Stimulated activated effector memory CD8-positive, alpha-beta T cell treated with anti-CD3 and anti-CD28 coated beads, Interleukin-12 subunit alpha, Interleukin-12 subunit beta, amount 100 ng/mL, for 72 hours (primary cell): Measurements from ENCODE around the gene P2RY8.
"Not testable (repeated sequence)": the region's sequence is repeated elsewhere in the genome, so short reads cannot be mapped to it uniquely, and the experiment has no call there.

ENCODE experiments used
- ATAC-seq: fragments of 150-1000 bp; cut with Tn5 transposase; 2 replicates; pipeline ENCODE4 v1.10.0; 2021
- DNase-seq, 2 donors: peaks; one replicate each; pipeline ENCODE4 v3.0.0; 2021 to 2022; ENCODE audit warnings: low spot score in 2 of 2
- H3K27ac Mint-ChIP-seq: one replicate; pipeline ENCODE4 v1.8.0; 2022; ENCODE audit warnings: mild to moderate bottlenecking, mixed read lengths
- H3K36me3 Mint-ChIP-seq: one replicate; pipeline ENCODE4 v1.8.0; 2022; ENCODE audit warnings: mild to moderate bottlenecking, mixed read lengths
- H3K4me1 Mint-ChIP-seq: one replicate; pipeline ENCODE4 v1.8.0; 2022; ENCODE audit warnings: mixed read lengths
- H3K4me3 Mint-ChIP-seq: one replicate; pipeline ENCODE4 v1.8.0; 2022; ENCODE audit warnings: mild to moderate bottlenecking, mixed read lengths
- H3K9me3 Mint-ChIP-seq: one replicate; pipeline ENCODE4 v1.8.0; 2022; ENCODE audit warnings: mixed read lengths

P2RY8 gene

GRCh38 chrX:1516596-1517104 lies 20.3 kb downstream of the P2RY8 start:
- H3K36me3 Mint-ChIP-seq: peaks cover 52% of the 10 kb centered on the region
- peaks cover 67% of the 10 kb centered on the region for H3K4me1 Mint-ChIP-seq
- H3K27ac Mint-ChIP-seq: peak overlapping the region; percentile 87
- H3K9me3 Mint-ChIP-seq: peaks cover 4% of the 10 kb centered on the region
- peak overlapping the region; percentile 13 for H3K4me3 Mint-ChIP-seq
- DNase-seq (peak in 1 of 2 donors; percentile 52), ATAC-seq (no peak)

- Mint-ChIP-seq H3K9me3 (no peaks in the 10 kb centered on the region), H3K4me3 (no peak overlapping the region), H3K4me1 (peaks cover 27% of the 10 kb centered on the region), H3K27ac (peak overlapping the region; percentile 46), H3K36me3 (peaks cover 47% of the 10 kb centered on the region)
- ATAC-seq (no peak), DNase-seq (peak in 1 of 2 donors; percentile 49)
Measured at GRCh38 chrX:1511829-1512228, 25.2 kb downstream of the P2RY8 start.

- no peak overlapping the region for H3K4me3 Mint-ChIP-seq
- H3K36me3 Mint-ChIP-seq: peaks cover 40% of the 10 kb centered on the region
- H3K4me1 Mint-ChIP-seq: peaks cover 24% of the 10 kb centered on the region
- H3K27ac Mint-ChIP-seq: peak overlapping the region; percentile 46
- no peak for ATAC-seq
- no peaks in the 10 kb centered on the region for H3K9me3 Mint-ChIP-seq
- DNase-seq: peak in 1 of 2 donors; percentile 39
Measured at GRCh38 chrX:1511150-1511549, 25.8 kb downstream of the P2RY8 start.

GRCh38 chrX:1507511-1508463 lies 29.2 kb downstream of the P2RY8 start:
- Mint-ChIP-seq H3K4me1 (peaks cover 30% of the 10 kb centered on the region), H3K9me3 (no peaks in the 10 kb centered on the region), H3K36me3 (peaks cover 15% of the 10 kb centered on the region), H3K4me3 (no peak overlapping the region), H3K27ac (no peak overlapping the region)
- DNase-seq: peak in 1 of 2 donors; percentile 78
- peak; percentile 92 for ATAC-seq

GRCh38 chrX:1506916-1507315 lies 30.1 kb downstream of the P2RY8 start:
- DNase-seq: no peak
- no peaks in the 10 kb centered on the region for H3K9me3 Mint-ChIP-seq
- H3K36me3 Mint-ChIP-seq: peaks cover 8% of the 10 kb centered on the region
- no peak overlapping the region for H3K27ac Mint-ChIP-seq
- peaks cover 36% of the 10 kb centered on the region for H3K4me1 Mint-ChIP-seq
- no peak for ATAC-seq
- no peak overlapping the region for H3K4me3 Mint-ChIP-seq

GRCh38 chrX:1502853-1503252 lies 34.1 kb downstream of the P2RY8 start:
- Mint-ChIP-seq H3K9me3 (no peaks in the 10 kb centered on the region), H3K36me3 (peaks cover 1% of the 10 kb centered on the region), H3K4me3 (no peak overlapping the region), H3K27ac (peak overlapping the region; percentile 76), H3K4me1 (peaks cover 36% of the 10 kb centered on the region)
- no peak for DNase-seq
- no peak for ATAC-seq

GRCh38 chrX:1502241-1502640 lies 34.7 kb downstream of the P2RY8 start:
- H3K4me1 Mint-ChIP-seq: peaks cover 36% of the 10 kb centered on the region
- H3K9me3 Mint-ChIP-seq: no peaks in the 10 kb centered on the region
- ATAC-seq (peak; percentile 50), DNase-seq (no peak)
- H3K27ac Mint-ChIP-seq: peak overlapping the region; percentile 76
- H3K4me3 Mint-ChIP-seq: peak overlapping the region; percentile 44
- H3K36me3 Mint-ChIP-seq: peaks cover 8% of the 10 kb centered on the region

- Mint-ChIP-seq H3K4me1 (peaks cover 37% of the 10 kb centered on the region), H3K27ac (peak overlapping the region; percentile 65), H3K9me3 (no peaks in the 10 kb centered on the region), H3K36me3 (peaks cover 20% of the 10 kb centered on the region), H3K4me3 (peak overlapping the region; percentile 44)
- DNase-seq (no peak), ATAC-seq (peak; percentile 80)
Measured at GRCh38 chrX:1500701-1501624, 36.0 kb downstream of the P2RY8 start.

- peaks cover 69% of the 10 kb centered on the region for H3K36me3 Mint-ChIP-seq
- no peak overlapping the region for H3K4me3 Mint-ChIP-seq
- H3K9me3 Mint-ChIP-seq: peaks cover 6% of the 10 kb centered on the region
- H3K27ac Mint-ChIP-seq: peak overlapping the region; percentile 80
- DNase-seq (no peak), ATAC-seq (no peak)
- H3K4me1 Mint-ChIP-seq: peaks cover 49% of the 10 kb centered on the region
Measured at GRCh38 chrX:1496076-1496475, 40.9 kb downstream of the P2RY8 start.

GRCh38 chrX:1493877-1494510 lies 43.0 kb downstream of the P2RY8 start:
- peak; percentile 15 for ATAC-seq
- peaks cover 78% of the 10 kb centered on the region for H3K36me3 Mint-ChIP-seq
- peak overlapping the region; percentile 65 for H3K27ac Mint-ChIP-seq
- peak overlapping the region; percentile 10 for H3K4me3 Mint-ChIP-seq
- peaks cover 6% of the 10 kb centered on the region for H3K9me3 Mint-ChIP-seq
- peaks cover 47% of the 10 kb centered on the region for H3K4me1 Mint-ChIP-seq
- DNase-seq: no peak

- Mint-ChIP-seq H3K36me3 (peaks cover 84% of the 10 kb centered on the region), H3K9me3 (peaks cover 6% of the 10 kb centered on the region), H3K27ac (peak overlapping the region; percentile 65), H3K4me3 (peak overlapping the region; percentile 10), H3K4me1 (peaks cover 51% of the 10 kb centered on the region)
- ATAC-seq (no peak), DNase-seq (no peak)
Measured at GRCh38 chrX:1493412-1493811, 43.6 kb downstream of the P2RY8 start.

GRCh38 chrX:1492421-1493012 lies 44.5 kb downstream of the P2RY8 start:
- Mint-ChIP-seq H3K9me3 (peaks cover 6% of the 10 kb centered on the region), H3K36me3 (peaks cover 88% of the 10 kb centered on the region), H3K4me1 (peaks cover 57% of the 10 kb centered on the region), H3K27ac (peak overlapping the region; percentile 81), H3K4me3 (peak overlapping the region; percentile 10)
- ATAC-seq: peak; percentile 2
- DNase-seq: no peak

GRCh38 chrX:1491851-1492349 lies 45.1 kb downstream of the P2RY8 start:
- peaks cover 88% of the 10 kb centered on the region for H3K36me3 Mint-ChIP-seq
- H3K4me1 Mint-ChIP-seq: peaks cover 63% of the 10 kb centered on the region
- peaks cover 6% of the 10 kb centered on the region for H3K9me3 Mint-ChIP-seq
- DNase-seq (peak; percentile 53 to 92), ATAC-seq (peak; percentile 98)
- H3K4me3 Mint-ChIP-seq: no peak overlapping the region
- H3K27ac Mint-ChIP-seq: peak overlapping the region; percentile 81

GRCh38 chrX:1491248-1491647 lies 45.7 kb downstream of the P2RY8 start:
- not testable (repeated sequence) for H3K27ac Mint-ChIP-seq, DNase-seq, ATAC-seq, H3K9me3 Mint-ChIP-seq, H3K4me3 Mint-ChIP-seq
- Mint-ChIP-seq H3K36me3 (peaks cover 88% of the 10 kb centered on the region), H3K4me1 (peaks cover 62% of the 10 kb centered on the region)
